HepG2 (cell line): Measurements from ENCODE around the gene MAP1LC3A. TPM values are rescaled to one million over a fixed set of nuclear protein-coding genes. Genes with fewer than 3 reads are reported as not detected.
A peak's percentile ranks its signal among the peaks of the same experiment; 100 is the strongest.

Experiments used
- ATF7-NPFF ChIP-seq: sonication (generic); formaldehyde crosslinking; IDR thresholded peaks from 2 replicates; pipeline ENCODE4 v1.8.1; 2023; ENCODE audit warnings: mild to moderate bottlenecking, low read depth, missing genetic modification reagents, moderate library complexity
- CEBPG ChIP-seq: IDR thresholded peaks from 2 replicates; pipeline ENCODE4 v1.6.1; 2016
- HDAC2 ChIP-seq: sonication (generic); formaldehyde crosslinking; IDR thresholded peaks from 2 replicates; pipeline ENCODE4 v1.4.0; 2020; ENCODE audit warnings: missing genetic modification reagents
- LCORL ChIP-seq, 2 experiments: fragments of 450-650 bp in 1 of 2; sonication (generic) in 1 of 2; formaldehyde crosslinking in 1 of 2; IDR thresholded peaks; 2 replicates each; pipeline versions ENCODE4 v1.5.0 to v1.6.1; 2017 to 2020; ENCODE audit warnings: antibody characterized with exemption in 1 of 2, missing genetic modification reagents in 1 of 2
- MIER2 ChIP-seq: IDR thresholded peaks from 2 replicates; pipeline ENCODE4 v1.6.1; 2016; ENCODE audit warnings: missing biosample characterization, missing genetic modification reagents
- POLR2AphosphoS2 ChIP-seq: IDR thresholded peaks from 2 replicates; pipeline ENCODE4 v1.6.1; 2011; ENCODE audit warnings: low read depth, low read length, improper control_type of control experiment
- SOX6 ChIP-seq, 2 experiments: fragments of 450-650 bp in 1 of 2; sonication (generic) in 1 of 2; formaldehyde crosslinking in 1 of 2; IDR thresholded peaks; 2 replicates each; pipeline versions ENCODE4 v1.4.0 to v1.6.1; 2017 to 2020; ENCODE audit warnings: antibody characterized with exemption in 1 of 2, mild to moderate bottlenecking in 1 of 2, missing genetic modification reagents in 1 of 2
- TEAD2 ChIP-seq: sonication (generic); formaldehyde crosslinking; IDR thresholded peaks from 2 replicates; pipeline ENCODE4 v1.9.0; 2021; ENCODE audit warnings: missing genetic modification reagents
- TEAD3 ChIP-seq: optimal IDR thresholded peaks from 2 replicates; pipeline ENCODE3; 2016; ENCODE audit warnings: borderline replicate concordance
- XRCC5 ChIP-seq: fragments of 200-400 bp; formaldehyde crosslinking; optimal IDR thresholded peaks from 2 replicates; pipeline ENCODE3; 2017; ENCODE audit warnings: mild to moderate bottlenecking, low read length
- ZEB1 ChIP-seq: IDR thresholded peaks from 2 replicates; pipeline ENCODE4 v1.6.1; 2012; ENCODE audit warnings: mild to moderate bottlenecking, low read depth, inconsistent platforms; ENCODE audit not compliant: insufficient replicate concordance
- ZNF232 ChIP-seq: sonication (generic); formaldehyde crosslinking; IDR thresholded peaks from 2 replicates; pipeline ENCODE4 v1.4.0; 2020; ENCODE audit warnings: missing genetic modification reagents, borderline replicate concordance
- ZNF326 ChIP-seq: sonication (generic); formaldehyde crosslinking; IDR thresholded peaks from 2 replicates; pipeline ENCODE4 v1.4.0; 2020; ENCODE audit warnings: missing genetic modification reagents, borderline replicate concordance
- ZNF746 ChIP-seq: sonication (generic); formaldehyde crosslinking; IDR thresholded peaks from 2 replicates; pipeline ENCODE4 v1.8.0; 2022; ENCODE audit warnings: mild to moderate bottlenecking, missing genetic modification reagents
- ZZZ3 ChIP-seq: sonication (generic); formaldehyde crosslinking; IDR thresholded peaks from 2 replicates; pipeline ENCODE4 v1.4.0; 2020; ENCODE audit warnings: missing genetic modification reagents, mild to moderate bottlenecking, borderline replicate concordance
- polyA plus RNA-seq, 8 experiments: library from polyadenylated mRNA; depleted of rRNA in 3 of 8; stranded (reverse) in 7 of 8; unstranded in 1 of 8; fragments of >200 nt; fragmentation: Illumina TruSeq in 4 of 8; extraction: Trizol in 4 of 8; gene quantifications; 2 replicates each; pipeline versions ENCODE4 v1.2.1 to v1.2.3, GENCODE V29; 2011 to 2016; ENCODE audit warnings: low read depth in 4 of 8, missing spikeins in 1 of 8, mixed read lengths in 1 of 8; ENCODE audit not compliant: insufficient read depth in 1 of 8
- total RNA-seq, 5 experiments: library from RNA; depleted of rRNA; stranded (reverse); fragments of >200 nt; fragmentation: Illumina TruSeq; extraction: Trizol; gene quantifications; 2 replicates each; pipeline ENCODE4 v1.2.3, GENCODE V29; 2016; ENCODE audit warnings: low read depth in 1 of 5
- TF ChIP-seq, protein P1 (sequence below): sonication (generic); formaldehyde crosslinking; IDR thresholded peaks from 2 replicates; pipeline ENCODE4 v1.9.0; 2022; ENCODE audit warnings: low read depth, missing genetic modification reagents
- TF ChIP-seq, protein P2 (sequence below): sonication (generic); formaldehyde crosslinking; IDR thresholded peaks from 2 replicates; pipeline ENCODE4 v1.4.0; 2020; ENCODE audit warnings: missing genetic modification reagents
- TF ChIP-seq, protein P3 (sequence below): sonication (generic); formaldehyde crosslinking; IDR thresholded peaks from 2 replicates; pipeline ENCODE4 v1.4.0; 2020; ENCODE audit warnings: missing genetic modification reagents, mild to moderate bottlenecking, borderline replicate concordance
- TF ChIP-seq, protein P4 (sequence below): sonication (generic); formaldehyde crosslinking; IDR thresholded peaks from 2 replicates; pipeline ENCODE4 v1.8.1; 2023; ENCODE audit warnings: mild to moderate bottlenecking, missing genetic modification reagents, borderline replicate concordance
- TF ChIP-seq, protein P5 (sequence below): sonication (generic); formaldehyde crosslinking; IDR thresholded peaks from 2 replicates; pipeline ENCODE4 v1.5.0; 2020; ENCODE audit warnings: missing genetic modification reagents

Gene MAP1LC3A
- total and polyA plus RNA-seq, 2 of the 13 experiments (the other 11 are each of a cell fraction or from before 2014, with no cell fraction given): not detected

DNA sequence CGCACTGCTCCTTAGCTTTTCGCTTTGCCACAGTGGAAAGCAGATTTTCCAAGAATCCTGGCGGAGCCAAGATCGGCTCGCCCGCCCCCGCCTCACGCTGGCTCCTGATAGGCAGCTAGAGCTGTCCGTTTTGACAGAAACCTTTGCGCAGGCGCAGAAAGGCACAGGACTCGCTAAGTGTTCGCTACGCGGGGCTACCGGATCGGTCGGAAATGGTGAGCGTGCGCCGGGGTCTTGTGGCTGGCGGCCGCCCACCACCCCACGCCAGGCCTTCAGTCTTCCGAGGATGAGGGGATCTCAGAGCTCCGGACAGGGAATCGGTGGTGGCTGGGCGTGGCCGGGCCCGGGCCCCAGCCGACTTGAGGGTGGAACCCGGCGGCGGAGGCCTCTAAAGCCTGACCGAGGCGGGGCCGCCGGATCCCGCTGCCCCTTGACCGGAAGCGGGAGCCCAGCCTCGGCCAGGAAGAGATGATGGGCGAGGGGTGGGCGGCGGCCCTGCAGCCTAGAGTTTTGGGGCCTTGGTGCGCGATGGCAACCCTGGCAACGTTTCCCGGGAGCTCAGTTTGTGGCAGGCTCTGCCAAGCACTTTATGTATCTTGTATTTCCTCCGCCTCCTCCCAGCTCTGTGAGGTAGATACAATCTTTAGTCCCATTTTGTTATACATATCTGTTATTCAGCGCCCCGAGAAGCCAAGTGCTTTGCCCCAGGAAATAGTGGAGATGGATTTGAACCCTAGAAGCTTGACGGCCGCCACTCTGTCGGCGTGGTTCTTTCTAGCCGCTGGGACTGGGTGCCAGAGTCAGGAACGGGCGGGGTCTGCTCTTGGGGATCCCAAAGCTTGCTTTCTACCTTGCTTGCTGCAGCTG is 42.0 kb upstream of the MAP1LC3A start, which contains the start of gene DYNLRB1 (continued):
- TF ChIP-seq MIER2 (CRISPR knock-in tag) (peak; percentile 59; the same call in 1 of the 2 replicates), XRCC5 (peak; percentile 93), SOX6 (IDR thresholded peaks at IDR 0.05) (no peak), SOX6 (CRISPR knock-in tag; IDR thresholded peaks at IDR 0.05) (peak; percentile 70; the same call in 1 of the 2 replicates), ZZZ3 (CRISPR knock-in tag) (peak; percentile 47; the same call in 1 of the 2 replicates), HDAC2 (CRISPR knock-in tag) (peak; percentile 81), LCORL (IDR thresholded peaks at IDR 0.05) (no peak), LCORL (CRISPR knock-in tag; IDR thresholded peaks at IDR 0.05) (peak; percentile 82), ZNF746 (CRISPR knock-in tag) (no peak; the same call in 1 of the 2 replicates), CEBPG (CRISPR knock-in tag) (peak; percentile 3; the same call in 1 of the 2 replicates), ZEB1 (peak; percentile 13), ZNF232 (CRISPR knock-in tag) (peak; percentile 18; the same call in 1 of the 2 replicates), ZNF326 (CRISPR knock-in tag) (no peak), TEAD3 (peak; percentile 71), POLR2AphosphoS2 (peak; percentile 66; the same call in 1 of the 2 replicates), TEAD2 (CRISPR knock-in tag) (peak; percentile 23; the same call in 1 of the 2 replicates), ATF7-NPFF (peak; percentile 90)
- TF ChIP-seq, protein P1, sequence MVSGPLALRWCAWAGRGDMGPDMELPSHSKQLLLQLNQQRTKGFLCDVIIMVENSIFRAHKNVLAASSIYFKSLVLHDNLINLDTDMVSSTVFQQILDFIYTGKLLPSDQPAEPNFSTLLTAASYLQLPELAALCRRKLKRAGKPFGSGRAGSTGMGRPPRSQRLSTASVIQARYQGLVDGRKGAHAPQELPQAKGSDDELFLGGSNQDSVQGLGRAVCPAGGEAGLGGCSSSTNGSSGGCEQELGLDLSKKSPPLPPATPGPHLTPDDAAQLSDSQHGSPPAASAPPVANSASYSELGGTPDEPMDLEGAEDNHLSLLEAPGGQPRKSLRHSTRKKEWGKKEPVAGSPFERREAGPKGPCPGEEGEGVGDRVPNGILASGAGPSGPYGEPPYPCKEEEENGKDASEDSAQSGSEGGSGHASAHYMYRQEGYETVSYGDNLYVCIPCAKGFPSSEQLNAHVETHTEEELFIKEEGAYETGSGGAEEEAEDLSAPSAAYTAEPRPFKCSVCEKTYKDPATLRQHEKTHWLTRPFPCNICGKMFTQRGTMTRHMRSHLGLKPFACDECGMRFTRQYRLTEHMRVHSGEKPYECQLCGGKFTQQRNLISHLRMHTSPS (CRISPR knock-in tag): peak; percentile 73
- TF ChIP-seq, protein P2, sequence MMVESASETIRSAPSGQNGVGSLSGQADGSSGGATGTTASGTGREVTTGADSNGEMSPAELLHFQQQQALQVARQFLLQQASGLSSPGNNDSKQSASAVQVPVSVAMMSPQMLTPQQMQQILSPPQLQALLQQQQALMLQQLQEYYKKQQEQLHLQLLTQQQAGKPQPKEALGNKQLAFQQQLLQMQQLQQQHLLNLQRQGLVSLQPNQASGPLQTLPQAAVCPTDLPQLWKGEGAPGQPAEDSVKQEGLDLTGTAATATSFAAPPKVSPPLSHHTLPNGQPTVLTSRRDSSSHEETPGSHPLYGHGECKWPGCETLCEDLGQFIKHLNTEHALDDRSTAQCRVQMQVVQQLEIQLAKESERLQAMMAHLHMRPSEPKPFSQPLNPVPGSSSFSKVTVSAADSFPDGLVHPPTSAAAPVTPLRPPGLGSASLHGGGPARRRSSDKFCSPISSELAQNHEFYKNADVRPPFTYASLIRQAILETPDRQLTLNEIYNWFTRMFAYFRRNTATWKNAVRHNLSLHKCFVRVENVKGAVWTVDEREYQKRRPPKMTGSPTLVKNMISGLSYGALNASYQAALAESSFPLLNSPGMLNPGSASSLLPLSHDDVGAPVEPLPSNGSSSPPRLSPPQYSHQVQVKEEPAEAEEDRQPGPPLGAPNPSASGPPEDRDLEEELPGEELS: no peak
- TF ChIP-seq, protein P3, sequence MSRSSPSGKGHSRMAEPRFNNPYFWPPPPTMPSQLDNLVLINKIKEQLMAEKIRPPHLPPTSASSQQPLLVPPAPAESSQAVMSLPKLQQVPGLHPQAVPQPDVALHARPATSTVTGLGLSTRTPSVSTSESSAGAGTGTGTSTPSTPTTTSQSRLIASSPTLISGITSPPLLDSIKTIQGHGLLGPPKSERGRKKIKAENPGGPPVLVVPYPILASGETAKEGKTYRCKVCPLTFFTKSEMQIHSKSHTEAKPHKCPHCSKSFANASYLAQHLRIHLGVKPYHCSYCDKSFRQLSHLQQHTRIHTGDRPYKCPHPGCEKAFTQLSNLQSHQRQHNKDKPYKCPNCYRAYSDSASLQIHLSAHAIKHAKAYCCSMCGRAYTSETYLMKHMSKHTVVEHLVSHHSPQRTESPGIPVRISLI (CRISPR knock-in tag): peak; percentile 26; the same call in 1 of the 2 replicates
- TF ChIP-seq, protein P4, sequence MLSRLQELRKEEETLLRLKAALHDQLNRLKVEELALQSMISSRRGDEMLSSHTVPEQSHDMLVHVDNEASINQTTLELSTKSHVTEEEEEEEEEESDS (CRISPR knock-in tag): peak; percentile 41; the same call in 1 of the 2 replicates
- TF ChIP-seq, protein P5, sequence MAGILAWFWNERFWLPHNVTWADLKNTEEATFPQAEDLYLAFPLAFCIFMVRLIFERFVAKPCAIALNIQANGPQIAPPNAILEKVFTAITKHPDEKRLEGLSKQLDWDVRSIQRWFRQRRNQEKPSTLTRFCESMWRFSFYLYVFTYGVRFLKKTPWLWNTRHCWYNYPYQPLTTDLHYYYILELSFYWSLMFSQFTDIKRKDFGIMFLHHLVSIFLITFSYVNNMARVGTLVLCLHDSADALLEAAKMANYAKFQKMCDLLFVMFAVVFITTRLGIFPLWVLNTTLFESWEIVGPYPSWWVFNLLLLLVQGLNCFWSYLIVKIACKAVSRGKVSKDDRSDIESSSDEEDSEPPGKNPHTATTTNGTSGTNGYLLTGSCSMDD (CRISPR knock-in tag): 0 out of 2 replicates have a peak, but pooled peaks have one; percentile 16
